ENCODE results near the gene ANKS4B.

DNA sequence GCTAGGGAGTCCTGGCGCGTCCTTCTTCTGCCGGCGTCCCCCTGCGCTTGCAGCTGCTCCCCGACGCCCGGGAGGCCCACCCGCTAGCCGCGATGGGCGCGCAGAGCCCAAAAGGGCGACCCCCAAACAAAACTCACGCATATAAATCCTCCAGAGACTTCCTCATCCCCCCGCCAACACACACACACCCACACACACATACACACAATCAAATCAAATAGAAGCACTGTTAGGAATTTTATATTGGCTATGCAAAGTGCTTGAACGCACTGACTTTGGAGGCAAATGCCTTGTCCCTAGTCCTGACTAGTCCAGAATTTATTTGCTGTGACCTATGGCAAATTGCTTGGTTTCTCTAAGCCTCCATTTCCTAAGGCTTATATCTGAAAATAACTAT is 68.4 kb downstream of the ANKS4B start:
- TF ChIP-seq, protein P1, sequence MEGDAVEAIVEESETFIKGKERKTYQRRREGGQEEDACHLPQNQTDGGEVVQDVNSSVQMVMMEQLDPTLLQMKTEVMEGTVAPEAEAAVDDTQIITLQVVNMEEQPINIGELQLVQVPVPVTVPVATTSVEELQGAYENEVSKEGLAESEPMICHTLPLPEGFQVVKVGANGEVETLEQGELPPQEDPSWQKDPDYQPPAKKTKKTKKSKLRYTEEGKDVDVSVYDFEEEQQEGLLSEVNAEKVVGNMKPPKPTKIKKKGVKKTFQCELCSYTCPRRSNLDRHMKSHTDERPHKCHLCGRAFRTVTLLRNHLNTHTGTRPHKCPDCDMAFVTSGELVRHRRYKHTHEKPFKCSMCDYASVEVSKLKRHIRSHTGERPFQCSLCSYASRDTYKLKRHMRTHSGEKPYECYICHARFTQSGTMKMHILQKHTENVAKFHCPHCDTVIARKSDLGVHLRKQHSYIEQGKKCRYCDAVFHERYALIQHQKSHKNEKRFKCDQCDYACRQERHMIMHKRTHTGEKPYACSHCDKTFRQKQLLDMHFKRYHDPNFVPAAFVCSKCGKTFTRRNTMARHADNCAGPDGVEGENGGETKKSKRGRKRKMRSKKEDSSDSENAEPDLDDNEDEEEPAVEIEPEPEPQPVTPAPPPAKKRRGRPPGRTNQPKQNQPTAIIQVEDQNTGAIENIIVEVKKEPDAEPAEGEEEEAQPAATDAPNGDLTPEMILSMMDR (IDR thresholded peaks at IDR 0.05) = no peak
- no peak for TF ChIP-seq POLR2A (IDR thresholded peaks at IDR 0.05)

Data from body of pancreas (tissue), 4 donors.